SH-SY5Y (cell line): ENCODE results near the gene KLF14.

Source experiments
- GATA2 ChIP-seq: IDR thresholded peaks from 2 replicates; pipeline ENCODE4 v1.6.1; 2011; ENCODE audit warnings: mild to moderate bottlenecking, low read depth, low read length
- GATA3 ChIP-seq: IDR thresholded peaks from 2 replicates; pipeline ENCODE4 v1.6.1; 2011; ENCODE audit warnings: low read depth, mild to moderate bottlenecking, low read length, moderate library complexity

KLF14 gene

GRCh38 chr7:130732980-130733930, 752 bp downstream of the KLF14 start:
- TF ChIP-seq GATA2 (no peak), GATA3 (no peak)

DNA sequence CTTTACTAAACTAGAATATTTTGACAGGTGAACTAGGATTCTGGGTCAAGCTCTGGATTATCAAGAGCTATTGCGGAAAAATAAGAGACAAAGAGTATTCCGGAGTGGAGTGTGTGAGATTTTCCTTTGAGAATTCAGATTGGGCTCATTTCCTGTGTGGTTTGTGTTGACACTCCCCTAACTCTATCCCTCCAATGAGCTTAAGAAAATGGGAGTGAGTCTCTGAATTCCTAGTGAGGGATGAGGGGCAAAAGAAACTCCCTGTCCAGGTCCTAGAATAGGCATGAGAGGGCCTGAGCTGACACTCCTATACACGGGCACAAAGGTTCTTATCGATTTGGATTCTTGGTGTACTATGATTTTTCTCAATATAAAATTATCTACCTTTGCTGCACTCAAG, 10.2 kb downstream of the KLF14 start:
- no peak for TF ChIP-seq GATA3
- TF ChIP-seq GATA2 = no peak

DNA sequence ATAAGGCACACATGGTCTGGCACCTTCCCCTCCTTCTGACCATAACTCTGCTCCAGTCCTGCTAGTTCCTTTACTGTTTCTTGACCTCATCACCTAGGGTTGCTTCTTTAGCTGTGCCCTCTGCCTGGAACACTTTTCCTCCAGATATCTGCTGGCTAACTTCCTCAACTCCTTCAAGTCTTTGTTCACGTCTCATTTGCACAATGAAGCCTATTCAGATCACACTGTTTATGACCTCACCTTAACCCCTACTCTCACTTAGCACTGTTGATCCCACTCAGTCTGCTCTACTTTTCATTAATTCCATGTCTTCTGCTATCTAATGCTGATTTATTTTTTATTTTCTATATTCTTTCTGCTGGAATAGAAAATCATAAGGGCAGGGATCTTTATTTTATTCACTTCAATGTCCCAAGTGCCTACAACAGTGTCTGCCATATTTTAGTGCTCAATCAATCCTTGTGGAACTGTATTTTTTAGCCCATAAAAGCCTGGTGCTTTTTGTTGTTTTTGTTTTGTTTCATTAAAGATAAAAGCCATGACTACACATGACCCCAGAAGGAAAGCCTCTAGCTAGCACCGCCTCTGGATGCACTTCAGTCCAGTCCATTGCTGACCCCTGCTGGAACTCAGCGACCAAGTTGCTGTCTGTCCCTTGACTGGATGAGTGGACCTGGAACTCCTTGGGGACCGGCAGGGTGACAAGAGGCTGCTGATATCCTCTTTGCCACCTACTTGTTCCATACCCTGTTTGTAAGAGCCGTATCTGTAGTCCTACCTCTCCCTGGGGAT, 12.3 kb downstream of the KLF14 start:
- TF ChIP-seq GATA3 (no peak), GATA2 (no peak)

DNA sequence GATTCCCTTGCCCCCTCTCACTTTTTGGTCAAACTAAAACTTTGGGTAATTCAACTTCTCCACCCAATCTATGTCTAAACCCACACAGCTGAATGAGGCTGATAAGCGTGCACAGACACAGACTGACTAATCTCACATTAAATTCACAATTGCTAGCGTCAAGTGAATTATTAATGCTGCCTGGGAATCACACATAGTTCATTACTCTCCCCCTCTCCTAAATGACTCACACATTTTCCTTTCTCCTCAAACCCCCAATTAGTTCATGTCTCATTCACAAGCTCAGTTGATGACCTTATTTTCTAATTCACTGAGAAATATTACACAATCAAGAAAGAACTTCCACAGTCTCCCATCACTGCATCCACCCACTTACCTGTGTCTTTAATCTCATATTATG, 14.5 kb downstream of the KLF14 start:
- TF ChIP-seq GATA2 (no peak), GATA3 (no peak)

GRCh38 chr7:130712416-130712815, 21.6 kb downstream of the KLF14 start:
- no peak for TF ChIP-seq GATA3
- no peak for TF ChIP-seq GATA2

GRCh38 chr7:130708766-130709165, 25.2 kb downstream of the KLF14 start:
- TF ChIP-seq GATA3 = no peak
- TF ChIP-seq GATA2 = no peak

GRCh38 chr7:130708001-130708400, 26.0 kb downstream of the KLF14 start:
- TF ChIP-seq GATA3 (no peak), GATA2 (no peak)

DNA sequence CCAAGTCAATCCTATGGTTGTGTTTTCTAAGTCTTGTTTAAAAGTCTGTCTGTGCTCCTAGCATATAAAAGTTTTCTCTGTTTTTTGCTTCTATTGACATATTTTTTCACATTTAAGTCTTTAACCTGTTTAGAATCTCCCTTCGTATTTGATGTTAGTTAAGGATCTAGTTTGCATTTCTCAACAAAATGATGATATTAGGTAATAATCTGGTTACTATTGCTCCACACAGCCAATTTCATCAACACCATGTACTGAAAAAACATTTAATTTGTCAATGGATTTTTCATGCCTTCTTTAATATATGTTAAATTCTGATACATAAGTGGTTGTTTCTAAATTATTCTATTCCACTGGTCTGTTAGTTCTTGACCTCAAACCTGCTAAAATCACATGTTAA, 30.2 kb downstream of the KLF14 start:
- TF ChIP-seq GATA2 (no peak), GATA3 (no peak)

DNA sequence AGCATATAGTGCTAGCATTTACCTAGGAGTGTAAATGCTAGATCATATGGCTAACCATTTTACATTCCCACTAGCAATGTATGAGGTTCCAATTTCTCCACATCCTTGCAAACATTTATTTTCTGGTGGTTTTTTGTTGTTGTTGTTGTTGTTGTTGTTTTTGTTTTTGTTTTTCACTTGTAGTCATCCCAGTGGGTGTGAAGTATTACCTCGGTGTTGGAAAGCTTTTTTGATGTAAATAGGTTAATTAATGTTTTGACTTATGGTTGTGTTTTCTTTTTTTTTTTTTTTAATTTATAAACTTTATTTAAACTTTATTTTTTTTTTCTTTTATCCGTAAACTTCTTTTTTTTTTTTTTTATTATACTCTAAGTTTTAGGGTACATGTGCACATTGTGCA, 32.4 kb downstream of the KLF14 start:
- TF ChIP-seq GATA2 (no peak), GATA3 (no peak)

DNA sequence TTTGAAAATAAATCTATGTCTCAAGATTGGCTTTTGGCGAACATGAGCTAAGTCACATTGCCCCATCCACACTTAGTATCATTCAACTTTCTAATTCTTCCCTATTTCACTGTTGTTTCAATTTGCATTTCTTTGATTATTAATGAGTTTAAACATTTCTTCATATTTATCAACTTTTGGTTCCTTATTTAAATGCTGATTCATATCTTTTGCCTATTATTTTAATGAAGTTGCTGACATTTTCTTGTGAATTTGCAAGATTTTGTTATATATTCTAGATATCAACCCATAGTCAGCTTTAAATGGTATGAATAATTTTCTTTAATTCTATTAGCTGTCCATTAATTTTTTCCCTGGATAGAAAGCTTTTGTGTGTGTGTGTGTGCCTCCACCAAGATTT, 33.2 kb downstream of the KLF14 start:
- TF ChIP-seq GATA2 (no peak), GATA3 (no peak)

DNA sequence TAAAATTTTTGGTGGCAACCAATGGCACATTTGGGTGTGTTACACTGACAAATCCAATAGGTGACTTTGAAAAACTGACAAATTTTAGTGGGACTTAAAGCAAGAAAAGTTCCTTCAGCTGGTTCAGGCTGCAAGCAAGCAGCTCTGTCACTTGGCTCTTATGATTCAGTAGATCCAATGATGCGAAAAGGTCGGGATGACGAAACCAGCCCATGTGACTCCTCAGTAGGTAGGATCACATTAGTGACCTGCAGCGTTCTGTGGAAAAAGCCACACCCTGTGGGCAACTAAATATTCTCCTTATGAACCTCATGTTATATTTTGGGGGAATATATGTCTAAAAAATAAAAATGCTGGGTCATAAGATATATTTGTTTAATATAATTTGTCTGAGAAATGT, 34.3 kb downstream of the KLF14 start:
- TF ChIP-seq GATA2 (no peak), GATA3 (no peak)

DNA sequence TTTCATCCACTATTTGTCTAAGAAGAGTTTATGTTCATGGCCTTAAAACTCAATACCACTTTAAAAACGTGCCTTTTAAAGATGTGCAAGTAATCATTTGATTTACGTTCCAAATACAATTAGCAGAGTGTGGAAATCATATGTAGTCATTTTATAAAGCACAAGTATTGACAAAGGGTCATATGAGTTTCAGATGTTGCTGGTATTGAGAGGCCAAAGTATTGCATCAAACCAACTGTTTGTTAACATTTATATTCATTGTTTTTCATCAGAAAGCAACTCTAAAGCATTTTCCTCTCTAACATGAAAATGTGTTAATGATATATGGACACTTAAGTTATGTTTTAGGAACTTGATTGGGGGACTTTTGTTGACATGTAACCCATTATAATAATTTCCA, 36.2 kb downstream of the KLF14 start:
- TF ChIP-seq GATA3 = no peak
- TF ChIP-seq GATA2 = no peak

GRCh38 chr7:130695840-130696239, 38.2 kb downstream of the KLF14 start:
- TF ChIP-seq GATA3 (no peak), GATA2 (no peak)

- no peak for TF ChIP-seq GATA2
- no peak for TF ChIP-seq GATA3
These were observed 44.3 kb downstream of the KLF14 start for GRCh38 chr7:130689683-130690082.

DNA sequence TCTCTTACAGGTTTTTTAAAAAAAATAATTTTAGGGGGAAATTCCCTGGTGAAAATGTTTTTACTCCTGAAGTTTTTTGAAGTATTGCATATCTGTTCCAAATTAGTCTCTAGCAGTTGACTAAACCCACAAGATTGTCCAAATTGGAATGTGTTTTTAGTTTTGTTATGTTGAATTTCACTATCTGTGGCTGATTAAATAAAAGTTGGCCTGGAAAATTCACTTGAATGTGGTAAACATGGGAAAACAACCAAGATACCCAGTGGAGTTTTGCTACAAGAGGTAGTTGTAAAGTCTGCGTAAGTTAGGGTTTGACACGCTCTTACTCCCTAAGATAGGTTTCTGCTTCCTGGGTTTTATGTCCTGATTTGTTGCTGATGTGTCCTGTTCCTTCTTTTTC, 51.0 kb downstream of the KLF14 start:
- no peak for TF ChIP-seq GATA2
- no peak for TF ChIP-seq GATA3
